GM04504 (cell line): ENCODE data around the gene RNF208.

Experiments
- DNase-seq: peaks from one replicate; pipeline ENCODE4 v3.0.0-alpha.2; 2012; ENCODE audit warnings: low read depth

The RNF208 gene

GRCh38 chr9:137175345-137175961 is 46.6 kb downstream of the RNF208 start:
- no peak for DNase-seq

GRCh38 chr9:137174722-137175293 is 47.2 kb downstream of the RNF208 start:
- DNase-seq: no peak

GRCh38 chr9:137173796-137174664 is 48.0 kb downstream of the RNF208 start:
- no peak for DNase-seq

GRCh38 chr9:137172901-137173795 is 48.9 kb downstream of the RNF208 start:
- DNase-seq: no peak

- DNase-seq: no peak
Observed at GRCh38 chr9:137171149-137171900, 50.7 kb downstream of the RNF208 start.

GRCh38 chr9:137170486-137171148 is 51.4 kb downstream of the RNF208 start:
- no peak for DNase-seq
